A549 treated with GW870086 at 1 μM for 4 hours (cell line): Measurements from ENCODE around the gene PLEKHA3. TPM values are rescaled to one million over a fixed set of nuclear protein-coding genes. Genes with fewer than 3 reads are reported as not detected.

Source experiments
- total RNA-seq: library from RNA; stranded (reverse); fragments of 200-300 nt; extraction: Qiagen RNA extraction; gene quantifications from 5 replicates; pipeline ENCODE4 v1.2.3, GENCODE V29; 2022; ENCODE audit warnings: low read depth

The PLEKHA3 gene
- 7.9 to 18.9 TPM (median 15.9 TPM) in 5 replicates for total RNA-seq

DNA sequence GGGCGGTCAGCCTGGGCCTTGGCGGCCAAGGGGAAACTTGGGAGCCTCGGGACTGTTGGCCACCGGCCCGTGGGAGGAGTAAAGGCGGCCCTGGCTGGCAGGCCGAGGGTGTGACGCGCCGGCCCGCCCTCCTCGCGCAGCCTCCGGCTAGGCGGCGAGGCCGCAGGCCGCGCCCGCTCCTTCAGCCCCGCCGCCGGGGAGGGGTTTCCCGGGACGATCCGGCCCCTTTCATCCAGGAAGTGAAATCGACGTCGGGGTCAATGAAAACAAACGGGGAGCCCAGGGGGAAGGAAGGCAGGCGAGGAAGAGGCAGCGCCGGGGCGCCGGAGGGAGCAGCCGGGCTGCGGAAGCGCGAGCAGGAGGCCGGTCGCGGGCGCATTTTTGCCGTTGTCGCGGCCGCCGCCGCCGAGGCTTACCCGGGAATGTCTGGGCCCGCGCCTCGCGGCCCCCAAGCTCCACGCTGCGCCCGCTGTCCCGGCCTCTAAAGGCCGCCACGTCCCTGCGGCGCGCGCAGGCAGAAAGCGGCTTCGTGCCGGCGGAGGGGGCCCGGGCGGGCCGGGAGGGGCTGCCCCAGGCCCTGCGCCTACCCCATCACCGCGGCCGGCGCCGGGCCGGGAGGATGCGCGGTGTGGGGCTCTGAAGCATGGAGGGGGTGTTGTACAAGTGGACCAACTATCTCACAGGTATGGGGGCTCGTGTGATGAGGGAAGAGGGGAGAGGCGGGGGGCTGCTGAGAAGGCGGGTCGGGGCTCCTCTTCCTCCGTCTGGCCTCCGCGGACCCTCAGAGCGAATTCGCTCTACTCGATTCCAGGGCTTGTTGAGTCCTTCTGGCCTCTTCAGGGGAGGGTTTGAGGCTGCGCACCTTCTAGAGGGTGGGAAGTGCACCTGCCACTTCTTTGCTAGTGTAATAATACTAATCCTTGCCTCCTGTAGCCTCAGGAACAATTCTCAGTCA is at the start of gene PLEKHA3:
Gene PLEKHA3 (plus strand): TSS at position 231 of the 955 bp plus-strand sequence. CDS start 413 bp downstream, at position 644.

DNA sequence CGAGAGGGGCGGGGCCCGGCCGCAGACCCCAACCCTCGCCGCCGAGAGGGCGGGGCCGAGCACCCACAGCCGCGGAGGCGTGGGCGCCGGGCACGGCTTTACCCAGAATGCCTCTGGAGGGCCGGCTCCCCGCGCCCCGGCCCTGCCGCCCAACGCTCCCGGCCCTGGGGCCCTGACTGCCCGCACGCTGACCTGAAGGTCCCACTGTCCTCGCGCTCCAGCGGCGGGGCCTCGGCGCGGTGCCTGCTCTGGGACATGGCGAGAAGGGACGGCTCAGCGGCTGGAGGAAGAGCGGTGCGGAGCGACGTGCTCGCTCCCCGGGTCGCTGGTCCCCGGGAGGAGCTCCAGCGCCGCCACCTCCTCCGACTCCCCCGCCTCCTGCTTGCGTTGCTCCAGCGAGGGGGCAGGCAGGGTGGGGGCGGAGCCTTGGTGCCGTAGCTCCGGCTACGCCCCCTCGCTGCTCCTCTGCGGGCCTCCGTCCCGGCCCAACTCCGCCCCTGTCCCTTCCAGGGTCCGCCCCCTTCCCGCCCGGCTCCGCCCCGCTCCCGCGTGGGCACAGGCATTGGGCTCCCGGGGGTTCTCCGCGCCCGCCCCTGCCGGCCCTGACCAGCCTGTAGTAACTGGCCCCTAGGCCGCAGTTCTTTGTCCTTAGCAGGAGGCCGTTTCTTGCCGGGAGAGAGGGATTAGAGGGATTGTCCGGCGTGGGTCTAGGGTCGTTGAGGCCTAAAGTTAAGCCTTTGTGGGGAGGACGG is 29.3 kb upstream of the PLEKHA3 start, which contains the start of the genes PJVK and PRKRA:
Gene PJVK (plus strand): TSS at position 605 of the 752 bp plus-strand sequence. CDS start 2,032 bp downstream, outside the sequence.
Gene PRKRA (minus strand): TSS at position 402 of the 752 bp plus-strand sequence. CDS start 145 bp downstream, at position 257.

GRCh38 chr2:178478439-178479274 is 1.6 kb upstream of the PLEKHA3 start, which contains the start of gene FKBP7:
FKBP7 (minus strand) TSS chr2:178478600; CDS start chr2:178478499, 101 bp downstream.

Other genes starting within 250 kb of the PLEKHA3 start
- gene PRKRA, start 29.3 kb upstream of the PLEKHA3 start, total RNA-seq = 27.1 to 31.7 TPM (median 30.6 TPM) in 5 replicates
- 1.3 to 2.1 TPM (median 1.4 TPM) in 5 replicates for gene PJVK, start 29.1 kb upstream of the PLEKHA3 start, total RNA-seq
- gene FKBP7, start 1.9 kb upstream of the PLEKHA3 start, total RNA-seq = 7.9 to 11.9 TPM (median 9.7 TPM) in 5 replicates